Spleen (tissue), 7 donors: Measurements from ENCODE around the gene FGFBP1.

ENCODE experiments used
- CTCF ChIP-seq, 11 experiments: fragments of 200-600 bp in 7 of 11; fragments of 450-650 bp in 4 of 11; sonication (generic) in 4 of 11; IDR thresholded peaks in 8 of 11; conservative IDR thresholded peaks in 3 of 11; 1 replicate in 7 of 11; 2 replicates in 4 of 11; pipeline versions ENCODE4 v1.4.0 to v1.8.0; 2016 to 2021; ENCODE audit warnings: antibody characterized with exemption in 11 of 11, inconsistent platforms in 4 of 11, mild to moderate bottlenecking in 1 of 11
- POLR2A ChIP-seq, 3 donors: fragments of 450-650 bp; IDR thresholded peaks; one replicate each; pipeline ENCODE4 v1.5.1; 2017; ENCODE audit warnings: antibody characterized with exemption in 3 of 3, mild to moderate bottlenecking in 1 of 3
- POLR2AphosphoS5 ChIP-seq, 3 donors: sonication (generic); formaldehyde crosslinking; IDR thresholded peaks; one replicate each; pipeline ENCODE4 v1.5.1; 2017; ENCODE audit warnings: antibody characterized with exemption in 3 of 3
- donor health status: DM: no; HTN: no; CAD: no; lungs with moderate emphysema.
- donor health status: DM: no; HTN: no; CAD: no.
- donor health status: DM: no; HTN: no; CAD: no.

- TF ChIP-seq CTCF (IDR thresholded peaks at IDR 0.05 in 8 of 11, conservative IDR thresholded peaks at IDR 0.05 in 3 of 11) (no peak), POLR2A (IDR thresholded peaks at IDR 0.05) (no peak), POLR2AphosphoS5 (IDR thresholded peaks at IDR 0.05) (no peak)
Measured at GRCh38 chr4:15947684-15948083, 9.1 kb upstream of the FGFBP1 start.
